AG10803 (cell line): Measurements from ENCODE around the gene ESRRG.

ENCODE experiments used
- DNase-seq: peaks from one replicate; pipeline ENCODE4 v3.0.0; 2010; ENCODE audit warnings: low read depth
- H3K4me3 ChIP-seq: 2 replicates; pipeline ENCODE4 v1.5.1; 2011; ENCODE audit warnings: mild to moderate bottlenecking, low read length, control low read depth
- CTCF ChIP-seq: conservative IDR thresholded peaks from 2 replicates; pipeline ENCODE4 v1.5.1; 2011; ENCODE audit warnings: mild to moderate bottlenecking, low read length, control low read depth, inconsistent platforms

The ESRRG gene

GRCh38 chr1:216750031-216750627, 26.9 kb upstream of the ESRRG start:
- peak; percentile 75 for TF ChIP-seq CTCF
- H3K4me3 ChIP-seq: no peak overlapping the region
- peak; percentile 57 for DNase-seq

- no peak for TF ChIP-seq CTCF
- no peak overlapping the region for H3K4me3 ChIP-seq
- DNase-seq: no peak
Measured at GRCh38 chr1:216749232-216749631, 26.0 kb upstream of the ESRRG start.

- DNase-seq: no peak
- no peak overlapping the region for H3K4me3 ChIP-seq
- peak; percentile 28; the same call in 1 of the 2 replicates for TF ChIP-seq CTCF
Measured at GRCh38 chr1:216742625-216743024, 19.4 kb upstream of the ESRRG start.

- DNase-seq: no peak
Measured at GRCh38 chr1:216740331-216740730, 17.1 kb upstream of the ESRRG start.

GRCh38 chr1:216739793-216740192, 16.6 kb upstream of the ESRRG start:
- no peak for DNase-seq
- no peak overlapping the region for H3K4me3 ChIP-seq
- no peak for TF ChIP-seq CTCF

More at GRCh38 chr1:216740331-216740730, 17.1 kb upstream of the ESRRG start:
- no peak overlapping the region for H3K4me3 ChIP-seq
- TF ChIP-seq CTCF: no peak

- no peak for DNase-seq
- no peak for TF ChIP-seq CTCF
- H3K4me3 ChIP-seq: no peak overlapping the region
Measured at GRCh38 chr1:216732121-216732520, 8.9 kb upstream of the ESRRG start.

GRCh38 chr1:216731562-216731961, 8.3 kb upstream of the ESRRG start:
- no peak overlapping the region for H3K4me3 ChIP-seq
- DNase-seq: no peak
- TF ChIP-seq CTCF: no peak
